Glutamatergic neuron (in vitro differentiated cells): ENCODE results near the gene APOL6. TPM values are rescaled to one million over a fixed set of nuclear protein-coding genes. Genes with fewer than 3 reads are reported as not detected.
"Not testable (repeated sequence)": the region's sequence is repeated elsewhere in the genome, so short reads cannot be mapped to it uniquely, and the experiment has no call there.

Source experiments
- DNase-seq: peaks from one replicate; pipeline ENCODE4 v3.0.0; 2022
- H3K27ac Mint-ChIP-seq: one replicate; pipeline ENCODE4 v1.8.0; 2020; ENCODE audit warnings: mild to moderate bottlenecking, mixed read lengths, inconsistent platforms; ENCODE audit not compliant: unreplicated experiment
- H3K27me3 Mint-ChIP-seq: one replicate; pipeline ENCODE4 v1.8.0; 2020; ENCODE audit warnings: mild to moderate bottlenecking, moderate library complexity, mixed read lengths, inconsistent platforms; ENCODE audit not compliant: unreplicated experiment
- H3K36me3 Mint-ChIP-seq: one replicate; pipeline ENCODE4 v1.8.0; 2020; ENCODE audit warnings: mild to moderate bottlenecking, mixed read lengths, inconsistent platforms; ENCODE audit not compliant: unreplicated experiment
- H3K4me1 Mint-ChIP-seq: one replicate; pipeline ENCODE4 v1.8.0; 2020; ENCODE audit warnings: mild to moderate bottlenecking, low read depth, mixed read lengths, inconsistent platforms; ENCODE audit not compliant: unreplicated experiment
- H3K4me3 Mint-ChIP-seq: one replicate; pipeline ENCODE4 v1.8.0; 2020; ENCODE audit warnings: mild to moderate bottlenecking, mixed read lengths, inconsistent platforms; ENCODE audit not compliant: unreplicated experiment
- H3K9me3 Mint-ChIP-seq: one replicate; pipeline ENCODE4 v1.8.0; 2020; ENCODE audit warnings: mild to moderate bottlenecking, moderate library complexity, mixed read lengths, inconsistent platforms; ENCODE audit not compliant: unreplicated experiment
- total RNA-seq: library from RNA; stranded (reverse); fragmentation: NEBNext Ultra II Directional; extraction: Animal tissue kit (Norgen Biotek cat#: 25700); gene quantifications from one replicate; pipeline ENCODE4 v1.2.1, GENCODE V29; 2021; ENCODE audit not compliant: unreplicated experiment
- TF ChIP-seq, protein P1 (sequence below): fragments of 200-600 bp; sonication (generic); IDR thresholded peaks from one replicate; pipeline ENCODE4 v1.5.0; 2021; ENCODE audit not compliant: partially characterized antibody, unreplicated experiment

APOL6 gene
- total RNA-seq, 1 donor from 2014 or later = not detected

DNA sequence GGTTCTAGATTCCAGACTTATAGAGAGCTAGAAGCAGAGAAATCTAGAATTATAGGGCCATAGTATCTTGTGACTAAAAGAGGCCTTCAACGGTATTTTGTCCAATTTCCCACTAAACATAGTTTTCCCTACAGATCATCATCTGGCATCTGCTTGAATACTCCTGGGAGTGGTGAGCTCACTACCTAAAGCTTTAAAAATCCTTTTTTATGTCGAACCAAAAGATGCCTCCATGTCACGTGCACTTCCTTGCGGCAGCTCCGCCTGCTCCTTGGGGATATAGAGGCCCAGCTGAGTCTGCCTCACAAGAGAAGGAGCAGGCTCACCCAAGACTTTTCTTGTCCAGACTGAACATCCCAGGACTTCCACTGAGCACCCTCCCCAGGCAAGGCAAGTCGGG lies 26.8 kb upstream of the APOL6 start:
- Mint-ChIP-seq H3K9me3 (peaks cover 9% of the 10 kb centered on the region), H3K27me3 (peaks cover 8% of the 10 kb centered on the region), H3K27ac (no peak overlapping the region), H3K36me3 (no peaks in the 10 kb centered on the region), H3K4me3 (no peak overlapping the region), H3K4me1 (peaks cover 14% of the 10 kb centered on the region)
- TF ChIP-seq, protein P1, sequence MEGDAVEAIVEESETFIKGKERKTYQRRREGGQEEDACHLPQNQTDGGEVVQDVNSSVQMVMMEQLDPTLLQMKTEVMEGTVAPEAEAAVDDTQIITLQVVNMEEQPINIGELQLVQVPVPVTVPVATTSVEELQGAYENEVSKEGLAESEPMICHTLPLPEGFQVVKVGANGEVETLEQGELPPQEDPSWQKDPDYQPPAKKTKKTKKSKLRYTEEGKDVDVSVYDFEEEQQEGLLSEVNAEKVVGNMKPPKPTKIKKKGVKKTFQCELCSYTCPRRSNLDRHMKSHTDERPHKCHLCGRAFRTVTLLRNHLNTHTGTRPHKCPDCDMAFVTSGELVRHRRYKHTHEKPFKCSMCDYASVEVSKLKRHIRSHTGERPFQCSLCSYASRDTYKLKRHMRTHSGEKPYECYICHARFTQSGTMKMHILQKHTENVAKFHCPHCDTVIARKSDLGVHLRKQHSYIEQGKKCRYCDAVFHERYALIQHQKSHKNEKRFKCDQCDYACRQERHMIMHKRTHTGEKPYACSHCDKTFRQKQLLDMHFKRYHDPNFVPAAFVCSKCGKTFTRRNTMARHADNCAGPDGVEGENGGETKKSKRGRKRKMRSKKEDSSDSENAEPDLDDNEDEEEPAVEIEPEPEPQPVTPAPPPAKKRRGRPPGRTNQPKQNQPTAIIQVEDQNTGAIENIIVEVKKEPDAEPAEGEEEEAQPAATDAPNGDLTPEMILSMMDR = no peak
- DNase-seq = no peak

DNA sequence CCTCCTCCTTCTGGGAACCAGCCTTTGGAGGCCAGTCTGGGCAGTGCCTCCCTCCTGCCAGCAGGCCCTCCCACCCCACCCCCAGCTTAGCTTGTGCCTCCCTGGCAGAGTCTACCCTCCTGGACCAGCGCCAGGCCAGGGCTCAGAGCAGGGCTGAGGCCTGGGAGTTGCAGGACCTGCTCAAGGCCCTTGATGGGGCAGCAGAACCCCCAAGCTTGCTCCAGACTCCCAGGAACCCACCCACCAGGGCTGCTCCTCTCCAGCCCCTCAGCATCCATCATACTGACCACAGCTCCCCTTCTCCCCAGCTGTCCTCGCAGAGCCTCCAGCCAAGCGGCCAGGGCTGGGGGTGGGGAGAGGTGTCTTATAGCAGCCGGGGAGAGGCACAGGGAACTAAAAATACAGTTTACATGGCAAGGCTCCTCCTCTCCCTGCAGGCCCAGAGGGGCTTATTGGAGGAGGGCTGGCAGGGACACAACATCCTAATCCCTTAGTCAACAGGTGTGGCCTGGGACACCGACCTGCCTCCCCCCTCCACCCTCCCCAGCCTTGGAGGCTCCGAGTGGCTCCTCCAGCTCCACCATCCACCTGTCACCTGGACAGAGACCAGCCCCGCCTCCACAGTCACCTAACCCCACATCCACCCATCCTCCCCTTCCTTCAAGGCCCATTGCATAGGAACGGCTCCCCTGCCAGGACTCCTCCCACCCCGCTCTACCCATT lies 25.9 kb upstream of the APOL6 start:
- Mint-ChIP-seq H3K4me3 (no peak overlapping the region), H3K9me3 (peaks cover 9% of the 10 kb centered on the region), H3K27me3 (peaks cover 8% of the 10 kb centered on the region), H3K27ac (no peak overlapping the region), H3K4me1 (peaks cover 15% of the 10 kb centered on the region), H3K36me3 (no peaks in the 10 kb centered on the region)
- no peak for DNase-seq
- TF ChIP-seq, protein P1 = no peak

DNA sequence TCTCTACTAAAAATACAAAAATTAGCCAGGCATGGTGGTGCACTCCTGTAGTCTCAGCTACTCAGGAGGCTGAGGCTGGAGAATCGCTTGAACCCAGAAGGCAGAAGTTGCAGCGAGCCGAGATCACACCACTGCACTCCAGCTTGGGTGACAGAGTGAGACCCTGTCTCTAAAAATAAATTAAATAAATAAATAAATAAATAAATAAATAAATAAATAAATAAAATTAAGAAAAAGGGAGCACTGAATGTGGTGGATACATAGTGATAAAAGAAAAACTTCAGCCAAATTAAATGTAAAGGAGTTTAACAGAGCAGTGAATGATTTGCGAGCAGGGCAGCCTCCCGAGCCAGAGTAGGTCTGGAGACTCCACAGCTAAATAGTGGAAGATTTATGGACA lies 24.4 kb upstream of the APOL6 start:
- H3K4me1 Mint-ChIP-seq = peaks cover 15% of the 10 kb centered on the region

DNA sequence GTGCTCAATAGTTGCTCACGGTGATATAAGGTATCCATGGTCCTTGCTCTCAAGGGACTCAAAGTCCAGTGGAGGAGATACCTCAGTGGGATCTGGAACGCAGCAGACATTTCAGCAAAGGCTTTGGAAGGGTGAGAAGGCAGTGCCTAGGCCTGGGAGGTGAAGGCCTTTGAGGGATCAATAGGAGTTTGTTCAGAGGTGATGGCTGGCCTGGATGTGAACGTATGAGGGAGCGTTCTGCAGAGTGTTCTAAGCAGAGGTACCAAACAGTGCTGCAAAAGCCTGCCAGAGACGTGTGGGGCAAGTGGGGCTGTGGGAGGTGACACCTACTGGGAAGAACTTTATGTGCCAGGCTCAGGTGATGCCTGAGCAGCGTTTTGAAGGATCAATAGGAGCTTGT lies 23.7 kb upstream of the APOL6 start:
- no peaks in the 10 kb centered on the region for H3K36me3 Mint-ChIP-seq
- peaks cover 15% of the 10 kb centered on the region for H3K4me1 Mint-ChIP-seq
- H3K4me3 Mint-ChIP-seq = no peak overlapping the region
- H3K27ac Mint-ChIP-seq = peak overlapping the region; percentile 77
- peaks cover 11% of the 10 kb centered on the region for H3K9me3 Mint-ChIP-seq
- TF ChIP-seq, protein P1 = no peak
- no peak for DNase-seq
- peaks cover 8% of the 10 kb centered on the region for H3K27me3 Mint-ChIP-seq

More for the DNA sequence above, 24.4 kb upstream of the APOL6 start:
- H3K9me3 Mint-ChIP-seq, H3K27ac Mint-ChIP-seq, H3K36me3 Mint-ChIP-seq, H3K4me3 Mint-ChIP-seq, DNase-seq, H3K27me3 Mint-ChIP-seq: not testable (repeated sequence)

DNA sequence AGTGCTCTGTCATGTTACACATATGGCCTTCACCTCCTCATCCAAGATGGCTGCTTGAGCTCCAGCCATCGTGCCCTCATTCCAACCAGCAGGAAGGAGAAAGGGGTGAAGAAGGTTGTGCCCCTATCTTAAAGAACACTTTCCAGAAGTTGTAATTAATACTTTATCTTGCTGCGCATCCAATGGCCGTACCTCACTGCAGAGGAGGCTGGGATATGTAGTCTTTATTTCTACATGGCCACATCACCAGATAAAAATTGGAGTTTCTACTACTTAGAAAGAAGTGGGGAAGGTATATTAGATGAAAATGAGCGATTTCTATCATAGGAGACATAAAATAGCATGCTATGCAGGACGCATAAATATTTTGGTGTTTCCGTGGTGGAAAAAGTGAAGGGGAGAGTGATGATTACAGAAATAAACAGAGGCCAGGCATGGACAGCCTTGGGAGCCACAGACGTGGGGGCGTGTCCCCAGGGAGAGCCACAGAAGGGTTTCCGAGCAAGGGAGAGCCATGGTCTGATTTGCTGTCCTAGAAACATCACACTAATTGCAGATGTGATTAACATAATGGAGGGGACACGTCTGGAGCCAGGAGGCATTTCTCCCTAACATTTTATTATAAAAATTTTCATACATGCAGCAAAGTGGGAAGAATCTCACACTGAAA lies 22.3 kb upstream of the APOL6 start:
- peak; percentile 49 for DNase-seq
- TF ChIP-seq, protein P1 = no peak
- Mint-ChIP-seq H3K4me1 (peaks cover 15% of the 10 kb centered on the region), H3K27ac (no peak overlapping the region), H3K4me3 (peak overlapping the region; percentile 35), H3K36me3 (no peaks in the 10 kb centered on the region), H3K27me3 (peaks cover 12% of the 10 kb centered on the region), H3K9me3 (peaks cover 11% of the 10 kb centered on the region)
